Measurements from ENCODE around the gene RFPL4AL1. TPM values are rescaled to one million over a fixed set of nuclear protein-coding genes. Genes with fewer than 3 reads are reported as not detected.

The RFPL4AL1 gene
- total RNA-seq, 1 experiment from 2014 or later, result not detected

- Histone ChIP-seq H3K4me1 (ENCODE audit: control insufficient read depth in 1 of 2, insufficient read depth in 2 of 2, low read length in 2 of 2) (no peaks in the 10 kb centered on the region), H3K9me2 (ENCODE audit: insufficient read depth) (no peaks in the 10 kb centered on the region), H3K79me2 (ENCODE audit: insufficient read depth, low read length) (no peaks in the 10 kb centered on the region), H3K36me3 (ENCODE audit: control insufficient read depth in 1 of 2, insufficient read depth in 2 of 2, low read length in 2 of 2) (no peaks in the 10 kb centered on the region), H3K4me2 (ENCODE audit: low read length) (no peak overlapping the region), H2AFZ (ENCODE audit: low read depth, low read length, poor library complexity, severe bottlenecking) (no peak overlapping the region), H4K20me1 (ENCODE audit: insufficient read depth) (no peaks in the 10 kb centered on the region), H3K9me3 (ENCODE audit: control insufficient read depth in 1 of 2, insufficient read depth in 1 of 2, low read depth in 1 of 2, low read length in 2 of 2) (no peaks in the 10 kb centered on the region), H3K9ac (ENCODE audit: low read length) (no peak overlapping the region), H3K27ac (ENCODE audit: low read depth, low read length) (no peak overlapping the region), H3K27me3 (ENCODE audit: insufficient read depth, low read length) (peaks cover 21% of the 10 kb centered on the region), H3K4me3 (replicated peaks in 1 of 2; ENCODE audit: low read depth in 1 of 2, low read length in 2 of 2) (no peak overlapping the region)
- intact Hi-C loops (cut with micrococcal nuclease), result no loop called here
- no peak for ATAC-seq
- CTCF ChIA-PET, result no interaction called here
- BruUV-seq (replicated peaks), result no TSS peak
- TF ChIP-seq CBX3 (IDR thresholded peaks at IDR 0.05; ENCODE audit: low read depth), result no peak
- TF ChIP-seq ZFX (IDR thresholded peaks at IDR 0.05), result no peak
- no peak for TF ChIP-seq ZBTB33 (IDR thresholded peaks at IDR 0.05; ENCODE audit: extremely low read depth, insufficient replicate concordance, low read length)
- no peak for TF ChIP-seq SIN3A (IDR thresholded peaks at IDR 0.05; ENCODE audit: low read depth)
- TF ChIP-seq CEBPB (IDR thresholded peaks at IDR 0.05; ENCODE audit: low read depth), result no peak
- no peak for TF ChIP-seq EZH2phosphoT487 (IDR thresholded peaks at IDR 0.05; ENCODE audit: borderline replicate concordance)
- TF ChIP-seq ELF1 (IDR thresholded peaks at IDR 0.05; ENCODE audit: borderline replicate concordance, low read depth), result no peak
- no peak for TF ChIP-seq MAX (IDR thresholded peaks at IDR 0.05)
- no peak for TF ChIP-seq SP1 (IDR thresholded peaks at IDR 0.05; ENCODE audit: low read depth)
- TF ChIP-seq ATF3 (IDR thresholded peaks at IDR 0.05), result no peak
- DNase-seq (ENCODE audit: low read depth, low spot score), result no peak
- RAD21 ChIA-PET (ENCODE audit: low non-redundant PET in 1 of 2, low total read pairs in 2 of 2, uncharacterized antibody in 2 of 2, unreplicated experiment in 2 of 2), result no interaction called here
- POLR2A ChIA-PET, result no interaction called here
Measured at GRCh38 chr19:55820037-55820436, 51.1 kb downstream of the RFPL4AL1 start.

Other genes with a start within 250 kb of the RFPL4AL1 start
- gene SBK2, start 232.0 kb upstream of the RFPL4AL1 start, total RNA-seq (2021; ENCODE audit: unreplicated experiment), result 0.30 TPM
- gene SBK3, start 223.6 kb upstream of the RFPL4AL1 start, total RNA-seq (2021; ENCODE audit: unreplicated experiment), result 1.2 TPM
- gene ZNF579, start 188.3 kb upstream of the RFPL4AL1 start, total RNA-seq (2021; ENCODE audit: unreplicated experiment), result 24.1 TPM
- 15.3 TPM for gene FIZ1, start 169.6 kb upstream of the RFPL4AL1 start, total RNA-seq (2021; ENCODE audit: unreplicated experiment)
- gene ZNF524, start 168.8 kb upstream of the RFPL4AL1 start, total RNA-seq (2021; ENCODE audit: unreplicated experiment), result 17.2 TPM
- gene ZNF865, start 163.5 kb upstream of the RFPL4AL1 start, total RNA-seq (2021; ENCODE audit: unreplicated experiment), result 16.2 TPM
- gene ZNF784, start 144.6 kb upstream of the RFPL4AL1 start, total RNA-seq (2021; ENCODE audit: unreplicated experiment), result 5.3 TPM
- gene ZNF580, start 128.1 kb upstream of the RFPL4AL1 start, total RNA-seq (2021; ENCODE audit: unreplicated experiment), result 36.7 TPM
- 44.4 TPM for gene ZNF581, start 125.5 kb upstream of the RFPL4AL1 start, total RNA-seq (2021; ENCODE audit: unreplicated experiment)
- 1.0 TPM for gene CCDC106, start 120.9 kb upstream of the RFPL4AL1 start, total RNA-seq (2021; ENCODE audit: unreplicated experiment)
- 259 TPM for gene U2AF2, start 114.1 kb upstream of the RFPL4AL1 start, total RNA-seq (2021; ENCODE audit: unreplicated experiment)
- 122 TPM for gene EPN1, start 93.9 kb upstream of the RFPL4AL1 start, total RNA-seq (2021; ENCODE audit: unreplicated experiment)
- gene NLRP9, start 30.7 kb upstream of the RFPL4AL1 start, total RNA-seq (2021; ENCODE audit: unreplicated experiment), result not detected
- gene RFPL4A, start 10.0 kb upstream of the RFPL4AL1 start, total RNA-seq (2021; ENCODE audit: unreplicated experiment), result not detected
- 0.86 TPM for gene NLRP11, start 62.9 kb downstream of the RFPL4AL1 start, total RNA-seq (2021; ENCODE audit: unreplicated experiment)
- 0.52 TPM for gene NLRP4, start 67.4 kb downstream of the RFPL4AL1 start, total RNA-seq (2021; ENCODE audit: unreplicated experiment)
- not detected for gene NLRP13, start 163.2 kb downstream of the RFPL4AL1 start, total RNA-seq (2021; ENCODE audit: unreplicated experiment)
- not detected for gene NLRP8, start 178.7 kb downstream of the RFPL4AL1 start, total RNA-seq (2021; ENCODE audit: unreplicated experiment)
- gene NLRP5, start 217.7 kb downstream of the RFPL4AL1 start, total RNA-seq (2021; ENCODE audit: unreplicated experiment), result 0.30 TPM